Measurements from ENCODE around the gene SSBP3. TPM values are rescaled to one million over a fixed set of nuclear protein-coding genes. Genes with fewer than 3 reads are reported as not detected.

SSBP3 gene
- total and polyA plus RNA-seq, 2 experiments from 2014 or later: 6.2 to 19.9 TPM

- Histone ChIP-seq H3K9me2 (ENCODE audit: insufficient read depth) (no peaks in the 10 kb centered on the region), H4K20me1 (ENCODE audit: insufficient read depth) (no peaks in the 10 kb centered on the region), H3K79me2 (ENCODE audit: insufficient read depth) (peaks cover 94% of the 10 kb centered on the region), H2AFZ (no peak overlapping the region), H3F3A (ENCODE audit: insufficient read depth) (peaks cover 9% of the 10 kb centered on the region), H3K9me3 (ENCODE audit: low read depth) (no peaks in the 10 kb centered on the region), H3K9ac (no peak overlapping the region), H3K27me3 (replicated peaks; ENCODE audit: insufficient read depth) (no peaks in the 10 kb centered on the region), H3K27ac (no peak overlapping the region), H3K36me3 (ENCODE audit: low read depth) (no peaks in the 10 kb centered on the region), H3K4me2 (ENCODE audit: unreplicated experiment) (no peak overlapping the region), H3K4me1 (ENCODE audit: insufficient read depth) (peaks cover 35% of the 10 kb centered on the region), H3K4me3 (no peak overlapping the region)
- 54 to 60% methylated on average over 5 of the region's 5 CpGs for WGBS, 2 experiments (ENCODE audit: low coverage in 1 of 2, low lambda C conversion rate in 2 of 2, missing lambda C conversion rate in 2 of 2)
- no peak for TF ChIP-seq EZH2phosphoT487 (IDR thresholded peaks at IDR 0.05; ENCODE audit: insufficient read depth, low read depth)
- TF ChIP-seq EZH2 (IDR thresholded peaks at IDR 0.05; ENCODE audit: insufficient read depth, poor library complexity, severe bottlenecking): no peak
- no peak for DNase-seq
- in situ Hi-C loops (cut with MboI): no loop called here
Measured at GRCh38 chr1:54329312-54330003, 76.7 kb downstream of the SSBP3 start.

- Histone ChIP-seq H3K36me3 (ENCODE audit: low read depth) (no peaks in the 10 kb centered on the region), H3K4me3 (no peak overlapping the region), H3K9me2 (ENCODE audit: insufficient read depth) (no peaks in the 10 kb centered on the region), H3F3A (ENCODE audit: insufficient read depth) (no peaks in the 10 kb centered on the region), H3K9ac (no peak overlapping the region), H3K79me2 (ENCODE audit: insufficient read depth) (peaks cover 99% of the 10 kb centered on the region), H3K4me1 (ENCODE audit: insufficient read depth) (peaks cover 35% of the 10 kb centered on the region), H3K27me3 (replicated peaks; ENCODE audit: insufficient read depth) (no peaks in the 10 kb centered on the region), H3K4me2 (ENCODE audit: unreplicated experiment) (no peak overlapping the region), H2AFZ (no peak overlapping the region), H3K9me3 (ENCODE audit: low read depth) (no peaks in the 10 kb centered on the region), H3K27ac (no peak overlapping the region), H4K20me1 (ENCODE audit: insufficient read depth) (no peaks in the 10 kb centered on the region; the same call in 1 of the 2 replicates)
- no peak for TF ChIP-seq EZH2phosphoT487 (IDR thresholded peaks at IDR 0.05; ENCODE audit: insufficient read depth, low read depth)
- no peak for TF ChIP-seq EZH2 (IDR thresholded peaks at IDR 0.05; ENCODE audit: insufficient read depth, poor library complexity, severe bottlenecking)
- in situ Hi-C loops (cut with MboI): no loop called here
- WGBS, 2 experiments (ENCODE audit: low coverage in 1 of 2, low lambda C conversion rate in 2 of 2, missing lambda C conversion rate in 2 of 2): 76 to 77% methylated on average over 10 to 12 of the region's 12 CpGs
- no peak for DNase-seq
Measured at GRCh38 chr1:54328066-54328636, 78.0 kb downstream of the SSBP3 start.

- no peaks in the 10 kb centered on the region for H3K27me3 ChIP-seq (replicated peaks; ENCODE audit: insufficient read depth)
- peak overlapping the region; percentile 17; the same call in 1 of the 2 replicates for H3K27ac ChIP-seq
- in situ Hi-C loops (cut with MboI): no loop called here
- peaks cover 99% of the 10 kb centered on the region for H3K79me2 ChIP-seq (ENCODE audit: insufficient read depth)
- no peaks in the 10 kb centered on the region for H3K9me2 ChIP-seq (ENCODE audit: insufficient read depth)
- H3K4me2 ChIP-seq (ENCODE audit: unreplicated experiment): peak overlapping the region; percentile 64
- no peaks in the 10 kb centered on the region for H3F3A ChIP-seq (ENCODE audit: insufficient read depth)
- 39 to 45% methylated on average over 14 of the region's 14 CpGs for WGBS, 2 experiments (ENCODE audit: low coverage in 1 of 2, low lambda C conversion rate in 2 of 2, missing lambda C conversion rate in 2 of 2)
- DNase-seq: peak; percentile 69
- H4K20me1 ChIP-seq (ENCODE audit: insufficient read depth): no peaks in the 10 kb centered on the region; the same call in 1 of the 2 replicates
- H3K4me3 ChIP-seq: 0 out of 2 replicates have a peak overlapping the region, but pooled peaks have one; percentile 10
- TF ChIP-seq EZH2phosphoT487 (IDR thresholded peaks at IDR 0.05; ENCODE audit: insufficient read depth, low read depth) (no peak), EZH2 (IDR thresholded peaks at IDR 0.05; ENCODE audit: insufficient read depth, poor library complexity, severe bottlenecking) (no peak)
- H3K4me1 ChIP-seq (ENCODE audit: insufficient read depth): peaks cover 35% of the 10 kb centered on the region
- no peak overlapping the region for H2AFZ ChIP-seq
- H3K36me3 ChIP-seq (ENCODE audit: low read depth): no peaks in the 10 kb centered on the region
- no peak overlapping the region for H3K9ac ChIP-seq
- H3K9me3 ChIP-seq (ENCODE audit: low read depth): no peaks in the 10 kb centered on the region
Measured at GRCh38 chr1:54327386-54328065, 78.7 kb downstream of the SSBP3 start.

GRCh38 chr1:54326543-54327385 lies 79.4 kb downstream of the SSBP3 start:
- Histone ChIP-seq H3K4me3 (no peak overlapping the region), H3K4me1 (ENCODE audit: insufficient read depth) (peaks cover 35% of the 10 kb centered on the region), H3K9ac (no peak overlapping the region), H3K4me2 (ENCODE audit: unreplicated experiment) (peak overlapping the region; percentile 64), H3K27me3 (replicated peaks; ENCODE audit: insufficient read depth) (no peaks in the 10 kb centered on the region), H3K36me3 (ENCODE audit: low read depth) (no peaks in the 10 kb centered on the region), H2AFZ (no peak overlapping the region), H4K20me1 (ENCODE audit: insufficient read depth) (no peaks in the 10 kb centered on the region; the same call in 1 of the 2 replicates), H3K79me2 (ENCODE audit: insufficient read depth) (peaks cover 99% of the 10 kb centered on the region), H3K27ac (peak overlapping the region; percentile 17; the same call in 1 of the 2 replicates), H3K9me3 (ENCODE audit: low read depth) (no peaks in the 10 kb centered on the region), H3F3A (ENCODE audit: insufficient read depth) (no peaks in the 10 kb centered on the region), H3K9me2 (ENCODE audit: insufficient read depth) (no peaks in the 10 kb centered on the region)
- 68 to 69% methylated on average over 12 of the region's 12 CpGs for WGBS, 2 experiments (ENCODE audit: low coverage in 1 of 2, low lambda C conversion rate in 2 of 2, missing lambda C conversion rate in 2 of 2)
- DNase-seq: no peak
- TF ChIP-seq EZH2phosphoT487 (IDR thresholded peaks at IDR 0.05; ENCODE audit: insufficient read depth, low read depth) (no peak), EZH2 (IDR thresholded peaks at IDR 0.05; ENCODE audit: insufficient read depth, poor library complexity, severe bottlenecking) (no peak)
- in situ Hi-C loops (cut with MboI): no loop called here
